KMS-11 (cell line): ENCODE measurements around the gene DENND4B.

Experiments
- H2AFZ ChIP-seq: fragments of 200-600 bp; sonication (generic); 2 replicates; pipeline ENCODE4 v1.6.1; 2016; ENCODE audit warnings: antibody characterized with exemption, mixed run types, low read depth
- H3K27ac ChIP-seq: fragments of 200-600 bp; sonication (generic); 2 replicates; pipeline ENCODE4 v1.6.1; 2016; ENCODE audit warnings: mild to moderate bottlenecking, mixed run types
- H3K27me3 ChIP-seq: fragments of 200-600 bp; sonication (generic); 2 replicates; pipeline ENCODE4 v1.6.1; 2017; ENCODE audit warnings: mild to moderate bottlenecking, low read depth, mixed run types, moderate library complexity; ENCODE audit not compliant: insufficient read depth
- H3K36me3 ChIP-seq: fragments of 200-600 bp; sonication (generic); 2 replicates; pipeline ENCODE4 v1.6.1; 2017; ENCODE audit warnings: mild to moderate bottlenecking, mixed run types; ENCODE audit not compliant: insufficient read depth
- H3K4me1 ChIP-seq: fragments of 200-600 bp; sonication (generic); 2 replicates; pipeline ENCODE4 v1.6.1; 2016; ENCODE audit warnings: mild to moderate bottlenecking, low read depth, mixed run types; ENCODE audit not compliant: poor library complexity, severe bottlenecking
- H3K4me2 ChIP-seq: fragments of 200-600 bp; sonication (generic); 2 replicates; pipeline ENCODE4 v1.7.0; 2016; ENCODE audit warnings: mild to moderate bottlenecking, mixed run types
- H3K4me3 ChIP-seq: fragments of 200-600 bp; sonication (generic); IDR thresholded peaks from 2 replicates; pipeline ENCODE4 v1.6.1; 2017; ENCODE audit warnings: low read depth, low read length, mixed read lengths; ENCODE audit not compliant: insufficient read depth
- H3K79me2 ChIP-seq: fragments of 200-600 bp; sonication (generic); 2 replicates; pipeline ENCODE4 v1.6.1; 2016; ENCODE audit warnings: low read depth, mixed run types; ENCODE audit not compliant: insufficient read depth
- H3K9ac ChIP-seq: fragments of 200-600 bp; sonication (generic); 2 replicates; pipeline ENCODE4 v1.6.1; 2016; ENCODE audit warnings: mild to moderate bottlenecking, mixed run types
- H4K20me1 ChIP-seq: fragments of 200-600 bp; sonication (generic); 2 replicates; pipeline ENCODE4 v1.6.1; 2016; ENCODE audit warnings: mild to moderate bottlenecking, mixed run types; ENCODE audit not compliant: insufficient read depth
- CTCF ChIP-seq: fragments of 200-600 bp; sonication (generic); conservative IDR thresholded peaks from 2 replicates; pipeline ENCODE4 v1.6.1; 2017; ENCODE audit warnings: low read depth, mild to moderate bottlenecking, antibody characterized with exemption, low read length, moderate library complexity, mixed read lengths

Gene DENND4B

DNA sequence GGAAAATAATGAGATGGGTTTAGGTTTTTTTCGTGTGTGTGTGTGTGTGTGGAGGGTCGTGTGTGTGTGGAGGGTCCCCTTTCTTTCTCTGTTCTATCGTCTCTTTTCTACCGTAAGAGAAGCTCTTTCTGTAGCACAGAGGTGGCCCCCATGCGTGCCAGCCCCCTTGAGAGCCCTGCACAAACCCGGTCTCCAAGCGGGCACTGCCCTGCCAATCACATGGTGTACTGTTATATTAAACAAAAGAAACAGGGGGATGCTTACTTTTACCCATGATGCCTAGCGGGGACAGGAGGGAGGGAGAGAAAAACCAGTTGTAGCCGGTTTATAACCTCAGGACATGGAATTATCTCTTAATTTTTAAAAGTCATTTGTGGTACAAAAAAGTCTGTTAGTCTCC, 64.8 kb downstream of the DENND4B start:
- Histone ChIP-seq H3K27me3 (no peaks in the 10 kb centered on the region), H3K36me3 (no peaks in the 10 kb centered on the region), H3K4me2 (no peak overlapping the region), H3K4me1 (no peaks in the 10 kb centered on the region), H4K20me1 (peaks cover 12% of the 10 kb centered on the region; the same call in 1 of the 2 replicates), H3K79me2 (peaks cover 98% of the 10 kb centered on the region), H3K4me3 (no peak overlapping the region), H2AFZ (no peak overlapping the region), H3K27ac (no peak overlapping the region), H3K9ac (no peak overlapping the region)
- TF ChIP-seq CTCF: no peak

GRCh38 chr1:153880962-153881361, 65.6 kb downstream of the DENND4B start:
- Histone ChIP-seq H3K27ac (no peak overlapping the region), H4K20me1 (peaks cover 10% of the 10 kb centered on the region; the same call in 1 of the 2 replicates), H3K79me2 (peaks cover 97% of the 10 kb centered on the region), H3K36me3 (no peaks in the 10 kb centered on the region), H3K4me3 (no peak overlapping the region), H3K4me2 (no peak overlapping the region), H2AFZ (no peak overlapping the region), H3K27me3 (no peaks in the 10 kb centered on the region), H3K4me1 (no peaks in the 10 kb centered on the region), H3K9ac (no peak overlapping the region)
- TF ChIP-seq CTCF: no peak

- Histone ChIP-seq H4K20me1 (peaks cover 7% of the 10 kb centered on the region; the same call in 1 of the 2 replicates), H3K4me1 (peaks cover 2% of the 10 kb centered on the region), H3K27me3 (no peaks in the 10 kb centered on the region), H3K4me3 (no peak overlapping the region), H3K9ac (no peak overlapping the region), H3K4me2 (no peak overlapping the region), H3K36me3 (no peaks in the 10 kb centered on the region), H3K79me2 (peaks cover 95% of the 10 kb centered on the region), H2AFZ (no peak overlapping the region), H3K27ac (no peak overlapping the region)
- no peak for TF ChIP-seq CTCF
Measured at GRCh38 chr1:153880024-153880423, 66.5 kb downstream of the DENND4B start.
